Neuronal stem cell (in vitro differentiated cells): ENCODE results near the gene RPS21.
A peak's percentile ranks its signal among the peaks of the same experiment; 100 is the strongest.

Experiments used
- DNase-seq: peaks from one replicate; pipeline ENCODE4 v3.0.0-alpha.2; 2013; ENCODE audit warnings: low spot score
- H2AFZ ChIP-seq: one replicate; pipeline ENCODE4 v1.6.1; 2013; ENCODE audit warnings: mild to moderate bottlenecking, low read length, inconsistent platforms
- H2AK5ac ChIP-seq: 2 replicates; pipeline ENCODE4 v1.6.1; 2013; ENCODE audit warnings: low read depth, mild to moderate bottlenecking, inconsistent platforms, low read length, moderate library complexity, mixed read lengths
- H2BK120ac ChIP-seq: 2 replicates; pipeline ENCODE4 v1.6.1; 2013; ENCODE audit warnings: low read depth, mild to moderate bottlenecking, inconsistent platforms, low read length, moderate library complexity, mixed read lengths
- H2BK12ac ChIP-seq: one replicate; pipeline ENCODE4 v1.6.1; 2013; ENCODE audit warnings: low read length, inconsistent platforms
- H2BK15ac ChIP-seq: 2 replicates; pipeline ENCODE4 v1.6.1; 2013; ENCODE audit warnings: mild to moderate bottlenecking, low read length, inconsistent platforms, mixed read lengths
- H2BK5ac ChIP-seq: one replicate; pipeline ENCODE4 v1.6.1; 2013; ENCODE audit warnings: inconsistent platforms, mild to moderate bottlenecking, low read length, moderate library complexity
- H3K14ac ChIP-seq: one replicate; pipeline ENCODE4 v1.6.1; 2013; ENCODE audit warnings: low read length, inconsistent platforms
- H3K18ac ChIP-seq: 2 replicates; pipeline ENCODE4 v1.6.1; 2013; ENCODE audit warnings: low read length, inconsistent platforms
- H3K23ac ChIP-seq: 2 replicates; pipeline ENCODE4 v1.6.1; 2013; ENCODE audit warnings: low read depth, mild to moderate bottlenecking, mixed read lengths, low read length, inconsistent platforms; ENCODE audit not compliant: poor library complexity
- H3K27ac ChIP-seq: replicated peaks from 3 replicates; pipeline ENCODE4 v1.5.1; 2013; ENCODE audit warnings: low read length, inconsistent platforms
- H3K27me3 ChIP-seq, 3 experiments: 2 replicates each; pipeline ENCODE4 v1.6.1; 2013; ENCODE audit warnings: low read length in 3 of 3, mild to moderate bottlenecking in 2 of 3, inconsistent platforms in 1 of 3, low read depth in 1 of 3, mixed read lengths in 1 of 3, moderate library complexity in 1 of 3; ENCODE audit not compliant: control insufficient read depth in 3 of 3, insufficient read depth in 3 of 3
- H3K36me3 ChIP-seq, 2 donors: replicated peaks in 1 of 2; 2 replicates each; pipeline ENCODE4 v1.6.1; 2013; ENCODE audit warnings: low read length in 2 of 2; ENCODE audit not compliant: control insufficient read depth in 2 of 2, insufficient read depth in 2 of 2
- H3K4ac ChIP-seq: 2 replicates; pipeline ENCODE4 v1.6.1; 2013; ENCODE audit warnings: inconsistent platforms, mild to moderate bottlenecking, low read length, moderate library complexity
- H3K4me1 ChIP-seq, 2 donors: 1 replicate in 1 of 2; 2 replicates in 1 of 2; pipeline ENCODE4 v1.6.1; 2013; ENCODE audit warnings: low read length in 2 of 2, low read depth in 1 of 2; ENCODE audit not compliant: control insufficient read depth in 2 of 2, insufficient read depth in 1 of 2
- H3K4me2 ChIP-seq: one replicate; pipeline ENCODE4 v1.6.1; 2013; ENCODE audit warnings: mild to moderate bottlenecking, low read length, inconsistent platforms; ENCODE audit not compliant: insufficient read depth, poor library complexity, severe bottlenecking
- H3K4me3 ChIP-seq, 2 donors: 2 replicates each; pipeline ENCODE4 v1.5.1; 2013; ENCODE audit warnings: low read length in 2 of 2, mild to moderate bottlenecking in 2 of 2, inconsistent platforms in 1 of 2, moderate library complexity in 1 of 2
- H3K79me1 ChIP-seq: one replicate; pipeline ENCODE4 v1.6.1; 2013; ENCODE audit warnings: low read depth, mild to moderate bottlenecking, inconsistent platforms, low read length, moderate library complexity
- H3K9ac ChIP-seq: one replicate; pipeline ENCODE4 v1.6.1; 2013; ENCODE audit warnings: mild to moderate bottlenecking, low read depth, low read length, inconsistent platforms; ENCODE audit not compliant: poor library complexity
- H3K9me3 ChIP-seq, 2 donors: replicated peaks in 1 of 2; 2 replicates each; pipeline versions ENCODE3 to v1.6.1; 2013; ENCODE audit warnings: low read length in 2 of 2, mild to moderate bottlenecking in 2 of 2, inconsistent platforms in 1 of 2, low read depth in 1 of 2, mixed read lengths in 1 of 2, moderate library complexity in 1 of 2; ENCODE audit not compliant: control insufficient read depth in 2 of 2, insufficient read depth in 1 of 2
- H4K8ac ChIP-seq: one replicate; pipeline ENCODE4 v1.6.1; 2013; ENCODE audit warnings: low read depth, mild to moderate bottlenecking, inconsistent platforms, low read length, moderate library complexity
- H4K91ac ChIP-seq: one replicate; pipeline ENCODE4 v1.6.1; 2013; ENCODE audit warnings: low read length, low read depth, mild to moderate bottlenecking, inconsistent platforms; ENCODE audit not compliant: poor library complexity
- WGBS, 2 donors: extraction: QIAGEN DNeasy Blood & Tissue Kit; methylation state at CpG; one replicate each; pipeline ENCODE4 v1.1.7; 2013; ENCODE audit warnings: missing lambda C conversion rate in 2 of 2, mixed read lengths in 1 of 2; ENCODE audit not compliant: insufficient read length in 2 of 2, insufficient replicate concordance in 1 of 2; ENCODE audit errors: extremely low coverage in 2 of 2; 5-methylcytosine and 5-hydroxymethylcytosine counted together

Gene RPS21

GRCh38 chr20:62351469-62352401 lies 35.2 kb upstream of the RPS21 start:
- peak overlapping the region; percentile 12 for H3K9ac ChIP-seq
- no peak overlapping the region for H3K14ac ChIP-seq
- H3K4me2 ChIP-seq, result no peak overlapping the region
- no peak overlapping the region for H4K8ac ChIP-seq
- no peaks in the 10 kb centered on the region for H3K27me3 ChIP-seq
- H2BK15ac ChIP-seq, result no peak overlapping the region
- H4K91ac ChIP-seq, result no peak overlapping the region
- no peak overlapping the region for H2BK12ac ChIP-seq
- H3K4ac ChIP-seq, result no peak overlapping the region
- H3K23ac ChIP-seq, result peak overlapping the region; percentile 43
- no peak overlapping the region for H2BK120ac ChIP-seq
- peaks cover 3 to 6% of the 10 kb centered on the region in 2 donors for H3K9me3 ChIP-seq
- WGBS, 2 donors, result no CpG with 5 or more reads among the region's 60 CpGs
- H2BK5ac ChIP-seq, result no peak overlapping the region
- H3K36me3 ChIP-seq, result peaks cover 30 to 37% of the 10 kb centered on the region in 2 donors
- no peak for DNase-seq
- no peak overlapping the region for H2AK5ac ChIP-seq
- no peak overlapping the region for H3K27ac ChIP-seq
- peaks cover 26% of the 10 kb centered on the region for H3K79me1 ChIP-seq
- no peak overlapping the region for H3K18ac ChIP-seq
- H3K4me1 ChIP-seq, result peaks cover 18 to 22% of the 10 kb centered on the region in 2 donors
- H3K4me3 ChIP-seq, result no peak overlapping the region
- H2AFZ ChIP-seq, result no peak overlapping the region

- Histone ChIP-seq H3K4me3 (no peak overlapping the region), H3K14ac (no peak overlapping the region), H3K23ac (no peak overlapping the region), H2AK5ac (no peak overlapping the region), H3K4me1 (peaks cover 21 to 22% of the 10 kb centered on the region in 2 donors), H2BK5ac (peak overlapping the region; percentile 13), H2BK12ac (no peak overlapping the region), H4K91ac (no peak overlapping the region), H3K9ac (no peak overlapping the region), H3K36me3 (peaks cover 27 to 29% of the 10 kb centered on the region in 2 donors), H3K27me3 (no peaks in the 10 kb centered on the region), H2BK15ac (no peak overlapping the region), H3K4me2 (no peak overlapping the region), H2BK120ac (no peak overlapping the region), H4K8ac (no peak overlapping the region), H3K27ac (no peak overlapping the region), H3K79me1 (peaks cover 28% of the 10 kb centered on the region), H3K18ac (no peak overlapping the region), H3K4ac (no peak overlapping the region), H3K9me3 (peaks cover 3 to 6% of the 10 kb centered on the region in 2 donors), H2AFZ (no peak overlapping the region)
- no CpG with 5 or more reads among the region's 43 CpGs for WGBS, 2 donors
- DNase-seq, result no peak
Measured at GRCh38 chr20:62352402-62353288, 34.3 kb upstream of the RPS21 start.

GRCh38 chr20:62353289-62354030 lies 33.4 kb upstream of the RPS21 start:
- DNase-seq, result no peak
- no peak overlapping the region for H2BK120ac ChIP-seq
- H2BK15ac ChIP-seq, result no peak overlapping the region
- no peak overlapping the region for H3K4ac ChIP-seq
- no peak overlapping the region for H3K23ac ChIP-seq
- no CpG with 5 or more reads among the region's 16 CpGs for WGBS, 2 donors
- H2AK5ac ChIP-seq, result no peak overlapping the region
- peak overlapping the region; percentile 23 for H4K8ac ChIP-seq
- H3K9ac ChIP-seq, result no peak overlapping the region
- peaks cover 3 to 6% of the 10 kb centered on the region in 2 donors for H3K9me3 ChIP-seq
- H3K27me3 ChIP-seq, result no peaks in the 10 kb centered on the region
- H2AFZ ChIP-seq, result no peak overlapping the region
- peak overlapping the region; percentile 18 for H3K4me2 ChIP-seq
- H3K79me1 ChIP-seq, result peaks cover 31% of the 10 kb centered on the region
- H3K27ac ChIP-seq, result no peak overlapping the region
- H2BK12ac ChIP-seq, result no peak overlapping the region
- peak overlapping the region; percentile 21 for H3K14ac ChIP-seq
- H2BK5ac ChIP-seq, result no peak overlapping the region
- H3K4me1 ChIP-seq, result peaks cover 21 to 22% of the 10 kb centered on the region in 2 donors
- H4K91ac ChIP-seq, result no peak overlapping the region
- no peak overlapping the region for H3K4me3 ChIP-seq
- peak overlapping the region; percentile 76 for H3K18ac ChIP-seq
- H3K36me3 ChIP-seq, result peaks cover 25 to 27% of the 10 kb centered on the region in 2 donors
